HG03280 (cell line): ENCODE results near the gene SCAF4.

Source experiments
- ATAC-seq: cut with Tn5 transposase; IDR thresholded peaks from one replicate; pipeline ENCODE4 v1.9.1; 2021; ENCODE audit warnings: mild to moderate bottlenecking, moderate library complexity; ENCODE audit not compliant: unreplicated experiment

SCAF4 gene

DNA sequence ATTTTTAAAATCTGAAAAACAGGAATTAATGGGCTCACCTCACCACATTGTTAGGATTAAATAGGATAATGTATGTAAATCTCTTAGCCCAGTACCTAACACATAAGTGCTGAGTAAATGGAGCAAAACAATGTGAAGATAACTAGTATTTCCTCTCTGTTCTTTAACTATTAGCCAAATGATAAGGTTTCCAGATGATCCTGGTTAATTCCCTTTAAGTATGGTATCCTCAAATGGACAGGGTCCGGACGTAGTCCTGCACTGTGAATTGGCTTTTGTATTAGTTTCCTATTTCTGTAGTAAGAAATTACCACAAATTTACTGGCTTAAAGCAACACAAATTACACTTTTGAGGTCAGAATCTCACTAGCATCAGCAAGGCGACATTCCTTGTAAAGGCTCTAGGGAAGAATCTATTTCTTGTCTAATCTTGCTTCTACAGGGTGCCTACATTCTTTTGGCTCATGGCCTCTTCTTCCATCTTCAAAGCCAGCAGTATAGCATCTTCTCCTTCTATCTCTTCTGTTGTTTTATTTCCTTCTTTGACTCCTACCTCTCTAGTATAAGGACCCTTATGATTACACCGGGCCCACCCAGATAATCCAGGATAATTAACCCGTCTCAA is 17.1 kb downstream of the SCAF4 start:
- no peak for ATAC-seq

DNA sequence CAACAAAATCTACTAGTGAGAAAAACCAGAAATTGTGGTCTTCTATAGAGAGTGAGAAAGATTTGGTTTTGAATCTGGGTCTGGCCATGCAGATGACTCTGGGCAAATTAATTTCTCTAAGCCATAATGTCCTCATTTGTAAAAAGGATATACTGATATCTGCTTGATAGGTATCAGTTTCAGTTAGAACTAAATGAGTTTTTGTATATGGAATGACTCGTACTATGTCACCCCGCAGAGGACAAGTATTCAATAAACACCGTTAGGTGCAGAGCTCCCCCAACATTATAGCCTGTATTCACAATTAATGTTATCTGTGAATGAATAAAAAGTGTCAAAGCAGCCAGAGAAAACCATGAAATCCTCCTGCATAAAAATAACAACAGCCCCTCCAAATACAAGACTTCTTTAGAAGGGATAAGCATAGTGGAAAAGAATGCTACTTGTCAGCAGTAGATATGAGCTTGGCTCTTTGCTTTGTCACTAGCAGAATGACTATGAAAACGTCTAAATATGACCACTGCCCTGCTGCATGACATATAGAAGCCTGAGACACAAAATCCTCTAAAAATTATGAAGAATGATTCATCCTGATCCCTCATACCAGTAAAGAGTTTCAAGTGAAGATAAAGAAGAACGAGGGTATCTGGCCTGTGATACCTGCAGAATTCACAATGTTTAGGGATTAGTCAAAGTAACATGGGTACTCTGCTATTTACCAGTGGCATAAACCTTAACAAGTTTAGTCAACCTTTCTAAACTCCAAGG is 17.8 kb downstream of the SCAF4 start:
- ATAC-seq = no peak

DNA sequence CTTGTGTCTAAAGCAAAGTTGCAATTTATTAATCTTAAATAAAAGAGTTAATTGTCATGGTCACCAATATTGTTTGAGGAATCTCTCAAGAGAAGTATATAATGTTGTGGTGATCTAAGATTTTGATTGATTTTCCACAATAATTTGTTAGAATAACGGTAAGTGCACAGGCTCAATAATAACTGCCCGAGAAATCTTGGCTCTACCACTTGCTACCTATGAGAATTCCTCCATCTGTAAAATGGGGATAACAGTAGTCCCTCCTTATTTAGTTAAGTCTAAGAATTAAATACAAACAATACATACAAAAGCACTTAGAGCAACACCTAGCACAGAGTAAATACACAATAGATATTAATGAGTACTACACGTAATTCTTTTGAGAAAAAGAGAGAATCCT is 18.8 kb downstream of the SCAF4 start:
- no peak for ATAC-seq

DNA sequence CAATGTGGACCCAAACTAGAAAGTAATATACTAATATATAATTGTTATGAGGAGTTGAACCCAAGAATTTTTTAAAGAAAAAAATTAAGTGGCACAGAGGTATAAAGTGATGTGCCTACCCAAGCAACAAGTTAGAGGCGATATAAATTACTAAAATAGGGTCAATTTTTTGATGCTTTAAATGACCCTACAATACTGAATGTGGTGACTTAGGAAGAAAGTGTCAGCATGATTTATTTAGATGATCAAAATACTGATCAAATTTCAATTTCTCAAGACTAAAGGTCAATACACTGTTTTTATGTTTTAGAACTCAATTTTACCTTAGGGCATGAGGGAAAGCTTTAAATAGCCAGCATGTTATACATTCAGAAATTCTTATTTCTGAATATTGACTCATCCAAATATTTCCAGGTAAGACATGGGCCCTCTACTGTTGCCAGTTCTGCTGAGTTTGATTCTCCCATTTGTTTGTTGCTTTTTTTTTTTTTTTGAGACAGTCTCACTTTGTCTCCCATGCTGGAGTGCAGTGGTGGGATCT is 20.1 kb downstream of the SCAF4 start:
- ATAC-seq = no peak

DNA sequence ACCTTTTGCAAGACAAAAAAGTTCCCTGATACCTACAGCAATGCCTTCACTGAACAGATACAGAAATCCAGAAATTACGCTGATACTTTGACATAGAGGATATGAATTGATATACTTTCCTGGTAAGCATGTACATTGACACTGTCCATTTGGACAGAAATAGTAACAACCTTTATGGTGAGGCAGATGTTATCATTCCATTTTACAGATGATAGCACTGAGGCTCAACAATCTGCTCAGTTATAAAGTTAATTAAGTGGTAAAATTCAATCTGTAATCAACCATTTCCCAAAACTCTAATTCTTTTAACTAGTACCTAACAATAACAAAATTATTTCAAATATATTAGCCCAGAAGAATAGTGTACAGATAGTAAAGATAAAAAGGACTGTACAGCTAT is 20.6 kb downstream of the SCAF4 start:
- no peak for ATAC-seq

DNA sequence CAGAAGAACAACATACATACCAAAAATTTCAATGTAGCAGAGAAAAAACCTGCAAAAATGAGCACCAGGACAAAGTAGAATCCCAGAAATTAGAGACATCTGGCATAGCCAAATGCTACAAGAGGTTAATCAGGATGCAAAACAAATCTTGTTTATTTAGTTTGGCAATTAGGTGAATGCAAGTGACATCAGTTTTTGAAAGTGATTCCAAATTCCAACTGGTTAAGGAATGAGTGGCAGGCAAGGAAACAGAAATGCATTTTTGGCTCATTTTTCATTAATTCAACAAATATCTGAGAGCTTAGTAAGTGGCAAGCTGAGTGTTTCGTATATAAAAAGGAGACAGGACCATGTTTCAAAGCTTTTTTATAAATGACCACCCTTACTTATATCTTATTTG is 21.3 kb downstream of the SCAF4 start:
- no peak for ATAC-seq

DNA sequence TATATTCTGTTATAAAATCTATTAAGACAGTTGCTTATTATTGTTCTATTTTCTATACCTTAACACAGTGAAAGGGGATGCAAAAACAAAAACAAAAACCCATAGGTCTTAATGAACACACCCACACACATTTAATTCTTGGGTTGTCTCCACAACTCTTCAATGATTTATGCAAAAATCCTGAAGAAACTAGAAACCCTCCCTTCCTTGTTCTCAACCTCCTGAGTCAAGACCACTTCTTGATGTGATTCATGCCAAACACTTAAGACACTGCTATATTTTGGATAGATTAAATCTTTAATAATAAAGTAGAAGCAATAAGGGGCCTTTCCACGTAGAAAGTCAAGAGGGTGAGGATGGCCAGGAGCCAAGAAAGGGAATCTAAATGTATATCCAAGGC is 23.4 kb downstream of the SCAF4 start:
- no peak for ATAC-seq

DNA sequence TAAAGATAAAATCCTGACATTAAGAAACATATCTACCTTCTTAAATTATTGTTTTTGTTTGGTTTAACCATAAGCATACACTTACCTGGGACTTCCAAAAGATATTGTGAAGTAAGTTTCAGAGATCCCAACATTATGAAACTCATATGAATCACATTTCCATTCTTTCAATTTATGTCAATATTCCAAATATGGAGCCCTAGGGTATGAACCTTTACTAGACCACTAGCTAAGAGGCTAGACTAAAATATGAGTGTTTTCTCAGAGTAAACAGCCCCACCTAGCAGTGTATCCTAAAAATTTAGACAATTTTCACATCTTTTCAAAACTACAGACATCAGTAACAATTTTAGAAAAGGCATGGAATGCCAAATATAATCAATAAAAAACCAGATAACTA is 24.4 kb downstream of the SCAF4 start:
- ATAC-seq = no peak

DNA sequence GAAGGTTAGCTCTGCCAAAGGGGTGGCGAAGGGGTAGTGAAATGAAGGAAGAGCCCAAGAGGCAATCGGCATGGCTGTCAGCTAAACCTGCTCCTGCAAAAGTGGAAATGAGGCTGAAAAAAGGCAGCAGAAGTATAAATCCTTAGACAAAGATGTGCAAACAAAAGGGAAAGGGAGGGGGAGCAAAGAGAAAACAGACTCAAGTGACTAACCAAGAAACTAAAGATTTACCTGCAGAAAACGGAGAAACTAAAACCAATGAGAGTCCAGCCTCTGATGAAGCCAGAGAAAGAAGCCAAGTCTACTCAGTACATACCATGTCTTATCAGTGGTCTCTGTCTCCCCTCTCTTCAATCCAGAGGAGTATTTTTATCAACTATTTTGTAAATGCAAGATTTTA is 25.4 kb downstream of the SCAF4 start:
- no peak for ATAC-seq

DNA sequence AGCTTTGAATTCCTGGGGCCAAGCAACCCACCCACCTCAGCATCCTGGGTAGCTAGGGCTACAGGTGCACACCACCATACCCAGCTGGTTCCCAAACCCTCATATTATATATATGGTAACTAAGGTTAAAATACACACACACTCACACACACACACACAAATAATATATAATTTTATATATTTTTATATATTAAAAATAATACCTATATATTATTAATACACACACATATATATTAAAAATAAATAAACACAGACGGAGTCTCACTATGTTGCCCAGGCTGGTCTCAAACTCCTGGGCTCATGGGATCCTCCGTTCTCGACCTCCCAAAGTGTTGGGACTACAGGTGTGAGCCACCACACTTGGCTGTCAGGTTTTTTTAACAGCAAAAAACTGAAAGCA is 31.9 kb downstream of the SCAF4 start:
- ATAC-seq = no peak

DNA sequence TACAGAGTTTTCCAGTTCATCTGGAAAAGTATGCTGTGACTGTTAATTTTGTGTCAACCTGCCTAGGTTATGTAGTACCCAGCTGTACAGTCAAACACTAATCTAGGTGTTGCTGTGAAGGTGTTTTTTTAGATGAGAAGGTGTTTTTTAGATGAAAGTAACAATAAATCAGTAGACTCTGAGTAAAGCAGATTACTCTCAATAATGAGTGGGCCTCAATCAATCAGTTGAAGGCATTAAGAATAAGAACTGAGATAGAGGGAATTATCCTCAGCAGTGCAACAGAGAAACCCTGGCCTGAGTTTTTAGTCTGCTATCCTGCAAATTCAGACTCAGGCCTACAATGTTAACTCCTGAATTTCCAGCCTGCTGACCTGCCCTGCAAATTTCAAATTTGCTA is 33.5 kb downstream of the SCAF4 start:
- no peak for ATAC-seq

DNA sequence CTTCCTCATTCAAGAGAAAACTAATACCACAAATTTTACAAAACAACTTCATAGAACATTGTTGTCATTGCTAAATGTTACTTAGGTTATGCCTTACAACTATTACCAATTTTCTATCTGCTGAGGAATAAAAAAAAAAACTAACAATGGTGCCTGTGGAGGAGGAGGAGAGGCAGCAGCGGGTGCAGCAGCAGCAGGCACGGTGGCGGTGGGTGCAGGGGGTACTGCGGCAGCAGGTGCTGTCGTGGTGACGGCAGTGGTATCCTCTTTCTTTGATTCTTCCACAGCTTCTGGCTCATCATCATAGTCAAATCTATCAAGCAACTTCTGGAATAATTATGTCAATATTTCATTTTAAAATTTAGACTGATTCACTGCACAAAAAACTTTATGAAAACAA is 35.5 kb downstream of the SCAF4 start:
- no peak for ATAC-seq

DNA sequence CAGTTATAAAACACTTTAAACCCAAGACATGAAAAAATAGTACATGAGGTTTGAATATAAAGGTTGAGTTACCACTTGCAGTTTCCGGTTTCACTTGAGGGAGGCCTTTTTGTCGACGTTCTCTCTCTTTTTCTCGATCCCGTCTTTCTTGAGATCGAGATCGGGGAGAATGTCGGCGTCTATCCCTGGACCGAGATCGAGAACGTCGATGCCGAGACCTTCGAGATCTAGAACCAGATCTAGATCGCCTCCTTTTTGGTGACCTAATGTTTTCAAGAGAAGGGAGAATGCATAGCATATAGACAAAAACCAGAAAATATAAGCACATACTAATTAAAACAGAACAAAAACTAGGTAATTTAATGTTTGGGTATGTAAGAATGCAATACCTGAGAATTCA is 38.7 kb downstream of the SCAF4 start:
- ATAC-seq = no peak

DNA sequence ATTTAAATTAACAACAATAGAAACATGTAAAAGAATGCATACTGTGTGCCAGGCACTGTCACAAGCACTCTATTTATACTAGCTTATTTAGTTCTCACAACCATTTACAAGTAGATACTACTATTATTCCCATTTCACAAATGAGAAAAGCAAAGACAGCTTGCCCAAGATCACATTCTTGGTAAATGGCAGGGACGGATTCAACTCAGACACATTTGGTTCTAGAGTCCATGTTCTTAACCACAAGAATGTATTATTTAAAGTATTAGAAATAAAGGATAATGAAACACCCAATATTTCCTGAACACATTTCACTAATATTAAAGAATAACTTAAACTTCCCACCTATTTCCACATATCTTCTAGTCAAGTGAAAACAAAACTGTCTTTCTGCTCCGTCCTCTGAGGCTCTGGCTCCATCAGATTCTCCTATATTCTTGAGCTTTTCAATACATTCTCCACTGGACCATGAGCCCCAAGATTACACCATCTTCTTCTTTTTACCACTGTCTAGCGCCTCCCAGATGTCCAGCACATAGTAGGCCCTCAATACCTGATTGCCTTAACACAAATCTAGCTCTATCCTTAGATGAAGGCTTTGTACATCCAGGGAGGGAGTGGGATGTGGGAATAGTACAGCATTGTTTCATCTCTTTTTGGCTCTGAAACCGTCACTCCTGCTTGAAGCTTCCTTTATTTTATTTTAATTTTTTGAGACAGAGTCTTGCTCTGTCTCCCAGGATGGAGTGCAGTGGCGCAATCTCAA is 43.1 kb downstream of the SCAF4 start:
- no peak for ATAC-seq

DNA sequence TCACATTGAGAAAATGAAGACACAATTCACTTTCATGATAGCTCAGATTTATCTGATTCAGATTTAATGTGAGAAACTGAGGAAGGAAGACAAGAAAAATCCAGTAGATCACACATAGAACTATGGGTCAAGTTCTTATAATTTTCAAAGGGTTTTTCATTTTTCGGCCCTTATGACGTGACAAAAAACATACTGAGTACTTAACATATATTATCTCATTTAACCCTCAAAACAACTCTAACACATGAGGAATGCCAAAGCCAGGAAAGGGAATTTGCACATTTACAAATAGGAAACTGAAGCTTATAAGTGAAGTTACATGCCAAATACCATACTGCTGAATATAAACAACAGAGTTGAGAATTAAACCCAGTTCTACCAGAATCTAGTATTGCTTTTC is 44.8 kb downstream of the SCAF4 start:
- ATAC-seq = no peak

DNA sequence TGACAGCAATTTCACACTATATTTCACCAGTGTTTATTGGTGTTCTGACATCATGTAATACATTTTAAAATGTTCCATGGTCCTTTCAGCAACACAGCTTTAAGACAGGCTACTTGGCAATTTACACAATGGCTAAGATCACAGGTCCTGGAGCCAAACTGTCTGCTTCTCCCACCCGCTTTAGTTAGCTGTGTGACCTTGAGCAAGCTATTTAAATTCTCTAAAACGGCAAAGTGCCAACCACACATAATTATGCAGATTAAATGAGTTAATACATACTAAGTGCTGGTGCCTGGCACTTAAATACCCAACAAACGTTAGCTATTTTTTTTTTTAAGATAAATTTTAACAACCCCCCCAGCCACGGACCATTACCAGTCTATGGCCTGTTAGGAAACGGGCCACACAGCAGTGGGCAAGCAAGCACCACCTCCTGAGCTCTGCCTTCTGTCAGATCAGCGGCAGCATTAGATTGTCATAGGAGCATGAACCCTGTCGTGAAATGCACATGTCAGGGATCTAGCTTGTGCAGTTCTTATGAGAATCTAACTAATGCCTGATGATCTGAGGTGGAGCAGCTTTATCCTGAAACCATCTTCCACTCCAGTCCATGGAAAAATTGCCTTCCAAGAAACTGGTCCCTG is 45.5 kb downstream of the SCAF4 start:
- no peak for ATAC-seq

DNA sequence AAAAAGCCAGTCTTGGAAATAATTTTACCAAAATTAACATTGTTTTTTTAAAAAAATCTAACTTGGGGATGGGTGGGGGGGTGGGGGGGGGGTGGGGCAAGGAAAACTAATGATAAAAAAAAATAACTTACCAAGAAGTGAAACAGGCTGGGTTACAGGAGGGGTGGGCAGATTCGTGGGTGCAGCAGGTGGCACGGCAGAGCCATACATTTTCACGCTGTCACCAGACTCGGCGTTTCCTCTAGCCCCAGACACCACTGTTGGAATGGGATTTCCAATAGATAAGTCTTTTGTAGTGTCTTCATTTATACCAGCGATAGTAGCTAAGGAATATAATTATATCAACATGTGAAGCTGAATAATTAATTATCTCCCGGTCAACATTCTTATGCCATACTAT is 47.0 kb downstream of the SCAF4 start:
- ATAC-seq = no peak

DNA sequence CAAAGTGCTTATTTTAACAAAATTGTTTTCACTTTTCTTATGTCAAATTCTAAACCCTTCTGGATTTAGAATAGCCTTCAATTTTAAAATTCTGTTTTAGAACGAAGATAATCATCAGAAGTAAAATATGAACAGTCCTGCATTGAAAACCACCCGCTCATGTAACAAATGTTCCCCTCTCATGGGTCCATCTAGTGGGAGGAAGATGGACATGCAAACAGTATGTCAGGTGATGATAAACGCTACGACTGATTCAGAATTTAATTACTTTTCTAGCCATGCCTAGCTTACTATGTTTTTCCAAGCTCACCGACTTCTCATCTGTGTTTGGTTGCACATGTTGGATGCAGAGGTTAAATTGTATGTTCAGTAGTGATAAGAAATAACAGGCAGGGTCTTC is 48.9 kb downstream of the SCAF4 start:
- ATAC-seq = no peak

DNA sequence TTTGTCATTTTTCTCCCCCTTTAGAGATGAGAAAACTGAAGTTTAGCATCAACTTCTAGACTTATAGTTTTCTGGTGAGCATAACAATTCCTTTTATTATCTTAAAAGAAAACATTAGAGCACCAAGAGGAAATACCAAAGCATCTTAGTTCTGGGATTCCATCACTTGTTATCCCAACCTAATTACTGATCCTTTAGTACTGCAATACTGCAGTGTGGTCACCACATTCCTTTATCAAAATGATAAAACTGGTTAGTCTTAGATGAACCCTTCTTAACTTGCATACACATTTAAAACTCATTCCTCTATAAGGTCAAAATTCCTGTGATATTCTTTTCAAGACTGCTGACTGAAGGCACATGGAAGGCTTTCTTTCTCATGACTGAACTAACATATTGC is 49.3 kb downstream of the SCAF4 start:
- ATAC-seq = no peak

DNA sequence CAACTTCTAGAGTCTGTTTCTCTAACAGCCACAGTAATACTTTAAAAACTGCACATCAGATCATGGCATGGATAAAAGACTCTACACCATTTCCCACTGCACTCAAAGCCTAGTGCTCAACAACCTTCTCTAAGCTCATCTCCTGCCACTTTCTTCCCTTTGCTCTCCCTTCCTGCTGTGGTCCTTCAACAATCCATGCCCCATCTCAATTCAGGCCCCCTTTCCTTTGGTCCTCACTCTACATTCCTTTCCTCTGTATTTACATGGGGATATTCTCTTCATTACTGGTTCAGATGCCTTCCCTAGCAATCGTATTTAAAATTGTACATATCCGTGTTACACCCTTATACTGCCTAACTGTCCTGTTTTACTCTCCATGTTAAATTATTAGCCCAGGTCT is 53.4 kb downstream of the SCAF4 start:
- no peak for ATAC-seq

DNA sequence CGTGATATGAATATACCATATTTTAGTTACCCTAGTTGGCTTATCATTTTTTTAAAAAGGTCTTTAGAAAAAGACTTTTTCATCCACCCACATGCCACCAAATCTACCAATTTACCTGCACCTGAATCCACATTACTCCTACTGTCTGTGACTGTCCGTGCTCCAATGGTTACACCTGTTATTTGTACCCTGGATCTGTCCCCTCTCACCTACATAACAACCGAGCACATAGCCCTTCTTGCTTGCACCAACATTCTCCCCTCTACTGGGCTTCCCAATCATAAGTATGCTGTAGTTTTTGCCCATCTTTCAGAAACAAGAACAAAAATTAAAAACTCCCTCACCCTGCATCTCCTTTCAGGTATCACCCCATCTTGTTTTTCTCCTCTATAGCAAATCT is 54.9 kb downstream of the SCAF4 start:
- ATAC-seq = no peak
